ENCODE data around the gene HEXIM2.

HEXIM2 gene

GRCh38 chr17:45138911-45139532 is 22.7 kb upstream of the HEXIM2 start:
- TF ChIP-seq SPI1 (IDR thresholded peaks at IDR 0.05; ENCODE audit: borderline replicate concordance, low read depth) (no peak), CTCF (IDR thresholded peaks at IDR 0.05; ENCODE audit: insufficient read depth, low read length) (no peak), REST (IDR thresholded peaks at IDR 0.05; ENCODE audit: insufficient replicate concordance, low read depth) (no peak), GABPA (IDR thresholded peaks at IDR 0.05; ENCODE audit: low read depth) (no peak), POLR2AphosphoS5 (IDR thresholded peaks at IDR 0.05; ENCODE audit: low read depth) (no peak)
- no peak overlapping the region for H3K27ac ChIP-seq (replicated peaks)
- H3K27me3 ChIP-seq (ENCODE audit: insufficient read depth, poor library complexity, severe bottlenecking): no peaks in the 10 kb centered on the region
- no peak for DNase-seq (ENCODE audit: low read depth in 1 of 2, low spot score in 1 of 2)
- no peak overlapping the region for H3K4me3 ChIP-seq (replicated peaks; ENCODE audit: insufficient read depth, low read length)

- Histone ChIP-seq H3K4me3 (replicated peaks; ENCODE audit: insufficient read depth, low read length) (no peak overlapping the region), H3K27ac (replicated peaks) (no peak overlapping the region), H3K27me3 (ENCODE audit: insufficient read depth, poor library complexity, severe bottlenecking) (no peaks in the 10 kb centered on the region)
- DNase-seq (ENCODE audit: low read depth in 1 of 2, low spot score in 1 of 2): no peak
- TF ChIP-seq CTCF (IDR thresholded peaks at IDR 0.05; ENCODE audit: insufficient read depth, low read length) (no peak), REST (IDR thresholded peaks at IDR 0.05; ENCODE audit: insufficient replicate concordance, low read depth) (no peak), GABPA (IDR thresholded peaks at IDR 0.05; ENCODE audit: low read depth) (no peak), POLR2AphosphoS5 (IDR thresholded peaks at IDR 0.05; ENCODE audit: low read depth) (no peak), SPI1 (IDR thresholded peaks at IDR 0.05; ENCODE audit: borderline replicate concordance, low read depth) (no peak)
Measured at GRCh38 chr17:45139533-45139920, 22.1 kb upstream of the HEXIM2 start.

- H3K27ac ChIP-seq (replicated peaks): no peak overlapping the region
- no peak for TF ChIP-seq CTCF (IDR thresholded peaks at IDR 0.05; ENCODE audit: insufficient read depth, low read length)
- no peak for TF ChIP-seq SPI1 (IDR thresholded peaks at IDR 0.05; ENCODE audit: borderline replicate concordance, low read depth)
- TF ChIP-seq POLR2AphosphoS5 (IDR thresholded peaks at IDR 0.05; ENCODE audit: low read depth): no peak
- no peak for TF ChIP-seq GABPA (IDR thresholded peaks at IDR 0.05; ENCODE audit: low read depth)
- TF ChIP-seq REST (IDR thresholded peaks at IDR 0.05; ENCODE audit: insufficient replicate concordance, low read depth): no peak
Measured at GRCh38 chr17:45143094-45143670, 18.5 kb upstream of the HEXIM2 start.

More at GRCh38 chr17:45143094-45143670, 18.5 kb upstream of the HEXIM2 start:
- Histone ChIP-seq H3K27me3 (ENCODE audit: insufficient read depth, poor library complexity, severe bottlenecking) (no peaks in the 10 kb centered on the region), H3K4me3 (replicated peaks; ENCODE audit: insufficient read depth, low read length) (no peak overlapping the region)
- DNase-seq (ENCODE audit: low read depth in 1 of 2, low spot score in 1 of 2): no peak
